Stomach (tissue), 9 donors: ENCODE data around the gene ACOT9. TPM values are rescaled to one million over a fixed set of nuclear protein-coding genes. Genes with fewer than 3 reads are reported as not detected.

Experiments
- DNase-seq, 2 donors: peaks; one replicate each; pipeline versions ENCODE4 v3.0.0 to v3.0.0-alpha.2; 2013 to 2019
- H3K27ac ChIP-seq, 5 donors: fragments of 200-600 bp in 4 of 5; sonication (generic) in 4 of 5; one replicate each; pipeline ENCODE4 v1.5.1; 2013 to 2019; ENCODE audit warnings: mild to moderate bottlenecking in 1 of 5, moderate library complexity in 1 of 5
- H3K27me3 ChIP-seq, 3 donors: fragments of 200-600 bp; sonication (generic); one replicate each; pipeline ENCODE4 v1.5.1; 2017 to 2019; ENCODE audit warnings: mixed run types in 1 of 3
- H3K36me3 ChIP-seq, 4 donors: fragments of 200-600 bp; sonication (generic); 1 replicate in 3 of 4; 2 replicates in 1 of 4; pipeline ENCODE4 v1.5.1; 2016 to 2019
- H3K4me1 ChIP-seq, 4 donors: fragments of 200-600 bp; sonication (generic); one replicate each; pipeline ENCODE4 v1.5.1; 2016 to 2019
- H3K4me3 ChIP-seq, 4 donors: fragments of 200-600 bp; sonication (generic) in 3 of 4; one replicate each; pipeline ENCODE4 v1.5.1; 2016 to 2019; ENCODE audit warnings: mild to moderate bottlenecking in 1 of 4
- H3K9me3 ChIP-seq, 4 donors: fragments of 200-600 bp; sonication (generic); one replicate each; pipeline ENCODE4 v1.5.1; 2016 to 2019
- EP300 ChIP-seq: sonication (generic); formaldehyde crosslinking; IDR thresholded peaks from one replicate; pipeline ENCODE4 v1.6.1; 2017; ENCODE audit warnings: antibody characterized with exemption
- POLR2A ChIP-seq, 4 donors: fragments of 450-650 bp; IDR thresholded peaks; one replicate each; pipeline ENCODE4 v1.6.1; 2016; ENCODE audit warnings: antibody characterized with exemption in 4 of 4, control low read depth in 2 of 4, mild to moderate bottlenecking in 1 of 4, moderate library complexity in 1 of 4
- POLR2AphosphoS5 ChIP-seq, 3 donors: sonication (generic); formaldehyde crosslinking; IDR thresholded peaks; one replicate each; pipeline ENCODE4 v1.6.1; 2016; ENCODE audit warnings: antibody characterized with exemption in 3 of 3
- WGBS, 5 donors: extraction: QIAGEN DNeasy Blood & Tissue Kit in 3 of 5; methylation state at CpG; one replicate each; pipeline versions ENCODE4 v1.1.5 to v1.1.7; 2013 to 2018; 5-methylcytosine and 5-hydroxymethylcytosine counted together
- intact Hi-C: fragments of 100-400 bp; cut with DNase I; formaldehyde crosslinking; loops from one replicate; pipeline ENCODE4 v1.15.1; 2023; ENCODE audit warnings: low total_unique reads
- polyA plus RNA-seq, 3 donors: library from polyadenylated mRNA; stranded (reverse); fragments of 200-250 nt; gene quantifications; one replicate each; pipeline ENCODE4 v1.2.3, GENCODE V29; 2013
- total RNA-seq, 5 donors: library from RNA; depleted of rRNA; stranded (reverse); fragments of >200 nt; gene quantifications; one replicate each; pipeline versions ENCODE4 v1.1.0 to v1.2.3, GENCODE V29; 2014 to 2016
- TF ChIP-seq, protein P1 (sequence below), 7 experiments: fragments of 450-650 bp in 4 of 7; fragments of 200-600 bp in 3 of 7; sonication (generic) in 3 of 7; IDR thresholded peaks; one replicate each; pipeline ENCODE4 v1.5.1; 2016 to 2019; ENCODE audit warnings: antibody characterized with exemption in 7 of 7, control low read depth in 2 of 7, mild to moderate bottlenecking in 1 of 7
- donor health status: healthy with polysubstance abuse.
- donor health status: Bipolar disorder and iron deficiency.
- donor health status: healthy.

Gene ACOT9
- total and polyA plus RNA-seq, 8 donors = 5.4 to 62.6 (median 23.2) TPM

DNA sequence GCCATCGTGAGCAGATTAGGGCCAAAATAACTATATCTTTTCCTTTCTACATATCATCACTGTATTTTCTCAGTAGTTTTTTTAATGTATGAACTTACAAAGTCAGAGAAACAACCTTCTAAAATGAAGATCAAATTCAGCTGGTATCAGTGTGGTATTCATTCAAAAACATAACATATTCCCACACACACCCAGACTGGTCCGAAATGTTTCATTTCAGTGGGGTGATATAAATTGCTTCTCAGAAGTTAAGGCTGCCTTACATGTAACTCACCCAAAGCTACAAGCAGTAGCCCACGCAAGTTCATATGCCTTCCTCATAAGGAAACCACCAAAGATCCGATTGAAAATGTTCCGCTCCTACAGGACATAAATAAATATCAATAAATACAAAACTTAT lies 37.8 kb downstream of the ACOT9 start:
- Histone ChIP-seq H3K36me3 (peaks cover 0 to 87% (median 69%) of the 10 kb centered on the region in 4 donors), H3K27me3 (no peaks in the 10 kb centered on the region), H3K4me3 (no peak overlapping the region), H3K4me1 (no peaks in the 10 kb centered on the region), H3K9me3 (no peaks in the 10 kb centered on the region), H3K27ac (no peak overlapping the region)
- 76 to 97% (median 78%) methylated on average over 5 of the region's 5 CpGs for WGBS, 5 donors
- no peak for DNase-seq
- intact Hi-C loops = no loop called here
- TF ChIP-seq POLR2A (IDR thresholded peaks at IDR 0.05) = no peak
- TF ChIP-seq, protein P1, sequence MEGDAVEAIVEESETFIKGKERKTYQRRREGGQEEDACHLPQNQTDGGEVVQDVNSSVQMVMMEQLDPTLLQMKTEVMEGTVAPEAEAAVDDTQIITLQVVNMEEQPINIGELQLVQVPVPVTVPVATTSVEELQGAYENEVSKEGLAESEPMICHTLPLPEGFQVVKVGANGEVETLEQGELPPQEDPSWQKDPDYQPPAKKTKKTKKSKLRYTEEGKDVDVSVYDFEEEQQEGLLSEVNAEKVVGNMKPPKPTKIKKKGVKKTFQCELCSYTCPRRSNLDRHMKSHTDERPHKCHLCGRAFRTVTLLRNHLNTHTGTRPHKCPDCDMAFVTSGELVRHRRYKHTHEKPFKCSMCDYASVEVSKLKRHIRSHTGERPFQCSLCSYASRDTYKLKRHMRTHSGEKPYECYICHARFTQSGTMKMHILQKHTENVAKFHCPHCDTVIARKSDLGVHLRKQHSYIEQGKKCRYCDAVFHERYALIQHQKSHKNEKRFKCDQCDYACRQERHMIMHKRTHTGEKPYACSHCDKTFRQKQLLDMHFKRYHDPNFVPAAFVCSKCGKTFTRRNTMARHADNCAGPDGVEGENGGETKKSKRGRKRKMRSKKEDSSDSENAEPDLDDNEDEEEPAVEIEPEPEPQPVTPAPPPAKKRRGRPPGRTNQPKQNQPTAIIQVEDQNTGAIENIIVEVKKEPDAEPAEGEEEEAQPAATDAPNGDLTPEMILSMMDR (IDR thresholded peaks at IDR 0.05) = no peak
- no peak for TF ChIP-seq EP300
- TF ChIP-seq POLR2AphosphoS5 (IDR thresholded peaks at IDR 0.05) = no peak

DNA sequence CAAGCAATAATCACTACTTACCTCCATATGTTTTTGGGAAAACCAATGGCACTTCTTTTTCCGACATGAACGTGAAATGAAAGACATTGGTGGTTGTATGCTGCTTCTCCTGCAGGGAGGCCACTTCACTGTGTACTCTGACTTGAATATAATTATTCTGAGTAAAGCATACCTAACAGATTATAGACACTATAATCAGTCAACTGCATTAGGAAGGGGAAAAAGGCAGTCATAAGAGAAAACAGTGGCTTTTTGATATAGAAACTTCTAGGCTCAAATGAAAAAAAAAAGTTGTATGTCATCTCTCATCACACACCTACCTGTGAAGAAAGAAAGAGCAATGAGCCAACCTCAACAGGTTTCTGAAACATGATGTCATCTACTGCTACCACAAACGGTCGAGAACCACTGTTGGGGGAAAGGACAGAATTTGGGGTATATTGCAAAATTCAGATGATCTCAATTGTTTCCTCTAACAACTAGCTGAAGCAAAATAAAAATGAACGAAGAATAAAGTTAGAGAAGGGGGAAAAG lies 38.3 kb downstream of the ACOT9 start:
- Histone ChIP-seq H3K9me3 (no peaks in the 10 kb centered on the region), H3K27ac (no peak overlapping the region), H3K27me3 (no peaks in the 10 kb centered on the region), H3K4me3 (no peak overlapping the region), H3K4me1 (no peaks in the 10 kb centered on the region), H3K36me3 (peaks cover 0 to 82% (median 67%) of the 10 kb centered on the region in 4 donors)
- intact Hi-C loops = no loop called here
- 80 to 96% (median 87%) methylated on average over 5 of the region's 5 CpGs for WGBS, 5 donors
- no peak for DNase-seq
- TF ChIP-seq POLR2AphosphoS5 (IDR thresholded peaks at IDR 0.05) (no peak), EP300 (no peak), POLR2A (IDR thresholded peaks at IDR 0.05) (no peak)
- TF ChIP-seq, protein P1 (IDR thresholded peaks at IDR 0.05) = no peak

DNA sequence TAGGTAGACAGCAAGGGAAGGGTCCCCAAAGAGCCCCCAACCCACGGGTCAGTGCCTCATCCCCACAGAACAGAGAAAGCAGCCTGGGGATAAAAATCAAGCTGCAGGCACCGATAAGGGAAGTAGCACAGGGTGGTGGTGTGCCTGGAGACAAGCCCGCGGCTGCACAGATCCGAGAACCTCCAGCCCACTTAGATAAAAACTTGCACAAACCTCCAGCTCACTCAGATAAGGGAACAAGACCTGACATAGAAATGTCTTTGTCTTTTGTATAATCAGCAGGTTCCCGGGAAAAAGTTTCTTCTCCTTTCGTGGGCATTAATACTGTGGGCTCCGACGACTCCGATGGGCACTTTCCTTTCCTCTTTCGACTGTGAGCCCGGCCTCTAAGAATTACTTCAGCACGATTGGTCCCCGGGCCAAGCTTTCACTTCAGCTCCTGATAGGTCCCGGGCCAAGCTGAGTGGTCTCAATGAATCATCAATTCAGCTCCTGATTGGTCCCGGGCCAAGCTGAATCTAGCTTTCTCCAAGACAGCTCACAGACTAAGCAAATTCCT lies 43.4 kb downstream of the ACOT9 start:
- TF ChIP-seq POLR2A (IDR thresholded peaks at IDR 0.05) (no peak), POLR2AphosphoS5 (IDR thresholded peaks at IDR 0.05) (no peak), EP300 (no peak)
- TF ChIP-seq, protein P1 (IDR thresholded peaks at IDR 0.05) = no peak
- DNase-seq = peak in 1 of 2 donors; percentile 45
- intact Hi-C loops = loop anchor here (10.0 kb wide), 1 partner anchor 205 kb away; the partner anchor contains the start of genes APOO and CXorf58
- peaks cover 0 to 34% (median 27%) of the 10 kb centered on the region in 4 donors for H3K36me3 ChIP-seq
- peak overlapping the region in 1 of 5 donors; percentile 43 for H3K27ac ChIP-seq
- no peaks in the 10 kb centered on the region for H3K9me3 ChIP-seq
- peaks cover 0 to 2% (median 0%) of the 10 kb centered on the region in 4 donors for H3K4me1 ChIP-seq
- H3K4me3 ChIP-seq = peak overlapping the region in 1 of 4 donors; percentile 3
- 17 to 56% (median 33%) methylated on average over 16 of the region's 16 CpGs for WGBS, 5 donors
- no peaks in the 10 kb centered on the region for H3K27me3 ChIP-seq

DNA sequence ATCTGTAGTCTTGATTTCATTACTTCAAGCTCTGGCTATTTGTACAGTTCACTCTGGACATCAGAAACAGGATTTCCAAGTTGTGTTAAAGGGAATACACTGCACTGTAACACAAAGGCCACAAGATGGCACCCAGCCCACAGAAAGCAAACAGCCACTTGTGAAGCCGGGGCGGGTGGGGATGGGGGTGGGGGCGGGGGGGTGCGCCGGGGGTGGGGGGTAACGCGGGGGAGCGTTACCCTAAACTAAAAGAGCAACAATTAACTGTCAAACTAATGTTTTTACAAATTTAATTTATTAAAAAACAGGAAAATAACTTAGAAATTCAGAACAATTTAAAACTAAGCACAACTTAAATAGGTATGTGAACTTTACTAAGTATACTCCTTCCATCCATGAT lies 48.5 kb downstream of the ACOT9 start:
- no peak for TF ChIP-seq POLR2AphosphoS5 (IDR thresholded peaks at IDR 0.05)
- TF ChIP-seq, protein P1 (IDR thresholded peaks at IDR 0.05) = peak in 4 of 7 experiments; percentile 9 to 56 (median 30)
- intact Hi-C loops = loop anchor here (10.0 kb wide), 1 partner anchor 210 kb away; the partner anchor contains the start of genes APOO and CXorf58
- 0 to 7% (median 4%) methylated on average over 6 to 8 of the region's 8 CpGs for WGBS, 5 donors

More for the DNA sequence above, 48.5 kb downstream of the ACOT9 start:
- H3K4me1 ChIP-seq = peaks cover 0 to 7% (median 0%) of the 10 kb centered on the region in 4 donors
- H3K9me3 ChIP-seq = no peaks in the 10 kb centered on the region
- no peaks in the 10 kb centered on the region for H3K36me3 ChIP-seq
- no peaks in the 10 kb centered on the region for H3K27me3 ChIP-seq
- H3K27ac ChIP-seq = no peak overlapping the region
- peak; percentile 64 to 83 for DNase-seq
- no peak overlapping the region for H3K4me3 ChIP-seq
